Stimulated activated CD4-positive, alpha-beta T cell treated with anti-CD3 and anti-CD28 coated beads, TNF-alpha, amount 100 ng/mL, for 48 hours (primary cell): ENCODE results near the gene GNB1.

Source experiments
- DNase-seq, 3 donors: peaks; one replicate each; pipeline ENCODE4 v3.0.0-alpha.2; 2020; ENCODE audit warnings: low read depth in 3 of 3

GNB1 gene

DNA sequence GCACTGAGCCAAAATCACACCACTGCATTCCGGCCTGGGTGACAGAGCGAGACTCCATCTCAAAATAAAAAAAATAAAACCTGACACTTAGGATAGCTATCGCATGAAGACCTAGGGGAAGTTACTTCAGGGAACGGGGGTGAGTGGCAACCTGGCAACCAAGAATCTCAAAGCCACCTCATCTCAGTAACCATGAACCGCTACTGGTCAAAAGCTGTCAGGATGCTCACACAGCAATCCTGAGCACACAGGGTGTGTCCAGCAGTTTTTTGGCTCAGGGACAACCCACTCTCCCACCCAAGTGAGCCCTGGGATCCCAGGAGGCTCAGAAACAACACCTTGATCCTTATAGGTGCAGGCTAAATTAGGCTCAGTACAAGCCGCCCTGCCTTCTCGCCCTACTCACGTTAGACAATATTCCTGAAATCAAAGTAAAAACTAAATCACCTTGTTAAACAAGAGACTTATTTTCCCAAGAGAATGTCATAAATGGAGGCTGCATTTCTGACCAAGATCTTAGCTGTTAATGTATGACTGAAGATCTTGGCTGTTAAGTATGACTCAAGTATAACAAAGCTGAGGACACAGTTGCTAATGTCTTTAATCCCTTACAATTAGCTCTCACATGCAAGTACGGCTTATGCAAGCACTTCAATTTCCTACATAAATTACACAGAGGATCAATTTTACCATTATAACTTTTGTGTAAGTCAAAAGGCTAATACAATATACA, 64.4 kb downstream of the GNB1 start:
- DNase-seq, result no peak

DNA sequence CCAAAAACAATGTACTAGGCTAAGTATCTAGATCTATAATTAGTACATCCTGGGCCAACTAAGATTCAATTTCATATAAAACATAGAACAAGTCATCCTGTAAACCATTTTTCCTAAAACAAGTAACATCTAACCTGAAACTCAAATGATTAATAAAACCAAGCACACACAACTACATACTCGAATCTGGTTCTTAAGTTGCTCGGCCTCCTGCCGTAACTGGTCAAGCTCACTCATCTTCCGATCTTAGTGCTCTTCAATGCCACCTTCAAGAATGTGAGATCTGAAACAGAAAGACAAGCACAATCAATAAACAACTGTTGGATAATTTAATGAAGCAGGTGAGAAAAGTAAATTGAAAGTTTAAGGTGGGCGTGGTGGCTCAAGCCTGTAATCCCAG, 65.7 kb downstream of the GNB1 start:
- no peak for DNase-seq

GRCh38 chr1:1819762-1820161, 71.1 kb downstream of the GNB1 start:
- no peak for DNase-seq

GRCh38 chr1:1817221-1817620, 73.7 kb downstream of the GNB1 start:
- no peak for DNase-seq

DNA sequence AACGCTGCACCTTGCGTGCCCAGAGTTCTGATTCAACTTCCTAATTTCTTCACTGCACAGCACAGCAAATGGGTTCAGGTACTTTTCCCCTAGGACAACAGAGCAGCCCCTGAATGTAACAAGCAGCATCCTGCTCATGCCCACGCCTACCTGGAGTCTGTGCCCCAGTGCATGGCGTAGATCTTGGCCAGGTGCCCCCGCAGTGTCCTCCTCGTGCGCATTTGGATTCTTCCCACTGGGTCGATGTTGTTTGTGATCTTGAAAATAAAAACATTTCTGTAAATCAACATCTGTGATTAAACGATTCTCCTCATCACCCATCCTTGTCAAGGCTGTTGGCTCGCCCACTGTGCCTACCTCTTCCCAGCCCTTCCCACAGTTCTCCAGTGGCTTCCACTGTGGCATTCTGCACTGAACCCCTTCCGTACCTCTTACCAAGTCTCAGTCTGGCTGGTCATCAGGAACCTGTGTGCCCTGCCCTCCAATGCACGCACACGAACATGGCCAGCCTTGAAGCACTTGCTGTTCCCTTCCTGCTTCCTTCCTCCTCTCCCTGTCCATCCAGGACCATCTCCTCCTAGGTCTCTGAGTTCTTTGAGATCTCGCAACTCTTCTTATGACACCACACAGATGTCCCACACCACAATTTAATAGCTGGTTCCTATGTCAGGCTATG, 75.1 kb downstream of the GNB1 start:
- DNase-seq, result no peak

DNA sequence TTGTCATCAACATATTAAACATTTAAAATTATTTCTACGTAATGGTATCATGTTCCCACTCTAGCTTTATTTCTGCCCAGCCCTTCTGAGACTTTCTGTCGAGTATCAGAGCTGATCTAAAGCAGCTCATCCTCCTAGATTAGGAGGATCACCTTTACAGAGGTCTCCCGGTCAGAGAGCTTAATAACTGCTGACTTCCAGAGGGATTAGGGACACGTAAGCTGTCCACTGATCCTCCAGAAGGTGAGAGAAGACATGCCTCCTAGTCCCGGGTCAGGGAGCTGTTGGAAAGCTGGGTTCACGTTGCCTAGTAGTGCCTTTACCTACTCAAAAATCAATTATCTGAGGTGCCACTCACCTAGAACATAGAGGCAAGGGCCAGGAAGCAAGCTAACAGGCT, 81.4 kb downstream of the GNB1 start:
- DNase-seq, result no peak

- no peak for DNase-seq
Observed at GRCh38 chr1:1808206-1808605, 82.7 kb downstream of the GNB1 start.

GRCh38 chr1:1806890-1807289, 84.0 kb downstream of the GNB1 start:
- DNase-seq, result no peak

DNA sequence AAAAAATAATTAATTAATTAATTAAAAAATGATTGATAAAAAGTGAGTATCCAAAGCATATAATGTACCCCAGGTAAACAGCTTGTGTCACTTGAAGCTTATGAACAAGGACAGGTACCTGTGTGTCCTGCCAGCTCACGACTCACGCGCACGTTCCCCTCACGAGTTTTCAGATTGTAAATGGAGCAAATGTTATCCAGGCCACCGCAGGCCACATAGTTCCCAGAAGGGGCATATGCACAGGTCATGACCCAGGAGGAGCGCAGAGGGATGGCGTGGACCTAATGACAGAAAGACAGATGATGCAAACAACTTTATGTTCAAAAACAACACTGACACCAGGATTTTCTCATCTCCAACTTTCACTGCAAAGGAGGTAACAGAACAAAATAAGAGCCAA, 86.6 kb downstream of the GNB1 start:
- DNase-seq, result no peak

- DNase-seq, result no peak
Observed at GRCh38 chr1:1802871-1803270, 88.0 kb downstream of the GNB1 start.

- no peak for DNase-seq
Observed at GRCh38 chr1:1799716-1800115, 91.2 kb downstream of the GNB1 start.

GRCh38 chr1:1797731-1798341, 93.1 kb downstream of the GNB1 start:
- no peak for DNase-seq

DNA sequence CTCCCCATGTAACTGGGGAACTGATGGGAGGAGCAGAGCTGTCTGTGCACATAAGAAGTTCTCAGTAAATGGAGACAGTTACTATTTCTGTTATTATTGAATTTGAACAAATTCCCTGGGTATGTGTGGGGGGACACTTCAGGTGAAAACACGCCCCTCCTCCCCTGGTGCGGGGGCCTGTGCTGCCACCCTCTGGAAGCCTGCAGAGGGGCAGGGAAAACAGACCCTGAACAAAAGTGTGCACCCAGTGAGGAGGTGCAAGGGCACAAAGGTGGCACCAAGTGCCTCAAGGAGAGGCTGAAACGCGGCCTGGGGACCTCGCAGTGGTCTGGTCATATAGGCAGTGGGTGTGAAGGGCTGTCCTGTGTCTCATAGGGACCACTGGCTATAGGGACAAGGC, 94.4 kb downstream of the GNB1 start:
- DNase-seq, result no peak

DNA sequence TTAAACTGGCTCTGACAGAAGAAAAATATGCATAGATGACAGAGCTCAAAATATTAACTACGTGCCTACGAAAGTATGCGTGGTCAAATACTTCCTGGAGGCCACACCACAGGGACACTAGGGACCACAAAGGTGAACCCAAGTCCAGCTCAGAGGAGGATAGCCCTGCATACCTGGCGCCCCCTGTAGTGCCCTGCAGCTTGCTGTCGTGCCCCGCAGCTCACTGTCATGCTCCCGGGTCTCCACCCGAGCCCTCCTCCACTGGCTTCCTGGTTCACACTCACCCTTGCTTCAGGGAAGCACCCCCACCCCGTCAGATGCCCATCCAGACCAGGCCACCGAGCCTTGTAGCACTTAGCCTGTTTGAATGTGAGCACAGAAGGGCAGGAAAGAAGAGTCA, 95.9 kb downstream of the GNB1 start:
- no peak for DNase-seq

DNA sequence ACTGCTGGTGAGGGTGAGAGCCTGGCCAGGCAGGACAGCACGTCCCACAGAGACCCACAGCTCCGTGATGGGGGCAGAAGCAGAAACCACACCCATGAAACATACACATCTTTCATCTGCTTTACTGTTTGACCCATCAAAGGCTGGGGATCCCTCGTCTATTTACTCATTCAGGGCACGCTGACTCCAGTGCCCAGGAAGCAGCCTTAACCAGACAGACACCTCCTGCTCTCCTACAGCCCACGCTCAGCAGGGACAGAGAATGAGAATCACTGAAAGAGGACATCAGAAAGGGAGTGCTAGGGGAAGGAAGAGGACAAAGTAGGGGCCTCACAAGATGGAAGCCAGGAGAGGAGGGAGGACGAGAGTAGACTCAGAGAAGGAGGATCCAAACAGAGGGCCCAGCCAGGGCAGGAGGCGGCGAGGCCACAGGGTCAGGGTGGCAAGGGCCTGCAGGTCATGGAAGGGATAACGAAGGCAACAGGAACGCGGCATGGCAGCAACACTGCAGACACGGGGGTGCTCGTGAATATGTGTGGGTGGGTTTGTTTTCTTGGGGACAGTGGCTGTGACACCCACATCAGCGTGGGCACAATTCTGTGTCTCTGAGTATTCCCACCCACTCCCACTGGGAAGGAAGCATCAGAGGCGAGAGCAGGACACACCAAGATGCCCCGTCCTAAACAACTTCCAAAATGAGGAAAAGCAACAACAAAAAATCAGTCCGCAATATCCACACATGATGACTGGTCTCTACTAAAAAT, 97.2 kb downstream of the GNB1 start:
- no peak for DNase-seq

GRCh38 chr1:1788646-1789431, 102.0 kb downstream of the GNB1 start:
- no peak for DNase-seq

GRCh38 chr1:1788136-1788535, 102.8 kb downstream of the GNB1 start:
- DNase-seq, result no peak

GRCh38 chr1:1786836-1787605, 103.9 kb downstream of the GNB1 start:
- no peak for DNase-seq

DNA sequence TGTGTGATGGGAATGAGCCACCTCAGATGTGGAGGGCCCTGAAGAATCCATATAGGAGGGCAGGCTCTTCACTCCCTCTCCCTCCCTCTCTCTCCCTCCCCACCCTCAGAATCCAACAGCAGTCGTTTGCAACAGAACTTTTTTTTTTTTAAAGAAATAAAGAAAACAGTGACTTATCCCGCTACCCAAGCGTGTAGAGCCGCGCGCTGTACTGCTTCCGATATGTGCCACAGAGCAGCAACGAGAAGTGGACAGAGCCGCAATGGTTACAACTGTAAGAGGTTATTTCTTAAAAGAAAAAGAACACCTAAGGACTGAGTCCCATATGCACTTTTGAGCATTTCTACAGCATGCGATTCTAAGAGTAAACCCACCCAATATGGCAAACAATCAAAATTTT, 105.2 kb downstream of the GNB1 start:
- DNase-seq, result no peak

DNA sequence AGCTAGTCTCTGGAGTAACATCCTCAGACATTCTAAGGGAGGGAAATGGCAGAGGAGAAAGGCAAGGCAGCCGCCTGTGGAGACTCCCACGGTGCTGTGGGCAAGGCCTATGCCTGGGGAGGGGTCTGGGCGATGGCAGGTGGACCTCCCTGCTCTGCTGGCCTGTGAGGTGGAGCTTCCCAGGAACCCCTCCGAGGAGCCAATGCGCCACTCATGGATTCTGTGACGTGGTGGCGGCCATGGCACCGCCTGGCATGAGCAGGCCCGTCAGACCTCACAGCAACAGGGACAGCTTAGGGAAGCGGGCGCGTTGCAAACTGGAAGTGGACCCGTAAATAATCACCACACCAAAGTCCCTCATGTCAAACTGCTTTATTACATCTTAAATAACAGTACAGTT, 106.0 kb downstream of the GNB1 start:
- DNase-seq, result no peak

DNA sequence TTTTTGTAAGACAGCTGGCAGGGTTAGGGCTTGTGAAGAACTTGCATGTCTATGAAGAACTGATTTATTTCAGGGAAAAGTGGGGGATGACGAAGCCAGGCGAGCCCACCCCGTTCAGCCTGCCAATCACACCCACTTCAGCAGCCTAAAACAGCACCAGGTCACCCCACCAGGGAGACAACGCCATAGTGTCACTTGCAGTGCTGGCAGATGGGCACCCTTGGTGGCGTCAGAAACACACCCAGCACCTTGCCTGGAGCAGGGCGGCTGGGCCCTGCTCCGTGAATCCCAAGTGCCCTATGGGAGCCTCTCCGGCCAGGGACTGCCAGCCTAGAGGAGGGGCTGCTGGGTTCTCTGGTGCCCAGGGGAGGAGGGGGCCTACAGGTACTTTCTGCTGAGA, 107.6 kb downstream of the GNB1 start:
- DNase-seq, result no peak
